SU-DHL-6 (cell line): ENCODE measurements around the gene GPATCH8.

Experiments used
- EZH2phosphoT487 ChIP-seq: fragments of 200-600 bp; sonication (generic), shearing (Covaris generic); conservative IDR thresholded peaks from 2 replicates; pipeline ENCODE4 v1.6.1; 2018; ENCODE audit warnings: mild to moderate bottlenecking, antibody characterized with exemption, low read length, moderate library complexity, mixed read lengths
- TF ChIP-seq, protein P1 (sequence below): fragments of 200-600 bp; sonication (generic); IDR thresholded peaks from one replicate; pipeline ENCODE4 v1.5.1; 2017; ENCODE audit warnings: antibody characterized with exemption, mild to moderate bottlenecking, low read length, moderate library complexity; ENCODE audit not compliant: insufficient read depth, poor library complexity, severe bottlenecking

DNA sequence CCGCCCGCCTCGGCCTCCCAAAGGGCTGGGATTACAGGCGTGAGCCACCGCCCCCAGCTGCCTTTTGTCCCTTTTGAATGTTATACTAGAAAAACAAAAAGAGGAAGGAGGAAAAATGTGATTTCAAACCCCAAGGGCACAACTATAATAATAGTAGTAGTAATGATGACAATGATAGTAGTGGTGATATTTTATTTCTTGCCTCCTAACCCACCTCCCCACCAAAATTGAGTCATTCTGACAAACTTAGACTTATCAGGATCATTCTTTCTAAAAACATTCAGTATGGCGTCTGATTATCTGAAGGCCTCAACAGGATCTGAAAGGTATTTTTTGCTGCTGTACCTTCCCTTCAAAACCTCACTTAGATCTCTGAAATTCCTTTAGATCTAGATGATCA is 13.6 kb downstream of the GPATCH8 start:
- TF ChIP-seq, protein P1, sequence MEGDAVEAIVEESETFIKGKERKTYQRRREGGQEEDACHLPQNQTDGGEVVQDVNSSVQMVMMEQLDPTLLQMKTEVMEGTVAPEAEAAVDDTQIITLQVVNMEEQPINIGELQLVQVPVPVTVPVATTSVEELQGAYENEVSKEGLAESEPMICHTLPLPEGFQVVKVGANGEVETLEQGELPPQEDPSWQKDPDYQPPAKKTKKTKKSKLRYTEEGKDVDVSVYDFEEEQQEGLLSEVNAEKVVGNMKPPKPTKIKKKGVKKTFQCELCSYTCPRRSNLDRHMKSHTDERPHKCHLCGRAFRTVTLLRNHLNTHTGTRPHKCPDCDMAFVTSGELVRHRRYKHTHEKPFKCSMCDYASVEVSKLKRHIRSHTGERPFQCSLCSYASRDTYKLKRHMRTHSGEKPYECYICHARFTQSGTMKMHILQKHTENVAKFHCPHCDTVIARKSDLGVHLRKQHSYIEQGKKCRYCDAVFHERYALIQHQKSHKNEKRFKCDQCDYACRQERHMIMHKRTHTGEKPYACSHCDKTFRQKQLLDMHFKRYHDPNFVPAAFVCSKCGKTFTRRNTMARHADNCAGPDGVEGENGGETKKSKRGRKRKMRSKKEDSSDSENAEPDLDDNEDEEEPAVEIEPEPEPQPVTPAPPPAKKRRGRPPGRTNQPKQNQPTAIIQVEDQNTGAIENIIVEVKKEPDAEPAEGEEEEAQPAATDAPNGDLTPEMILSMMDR, result no peak
- TF ChIP-seq EZH2phosphoT487, result no peak
